VCaP (cell line): ENCODE data around the gene DNAJC6.

Experiments used
- H3K27ac ChIP-seq: fragments of 450-650 bp; 2 replicates; pipeline ENCODE4 v1.5.1; 2017
- TF ChIP-seq, protein P1 (sequence below): fragments of 450-650 bp; conservative IDR thresholded peaks from 2 replicates; pipeline ENCODE4 v1.5.1; 2017; ENCODE audit warnings: mild to moderate bottlenecking, moderate library complexity

DNAJC6 gene

GRCh38 chr1:65395887-65396612 lies 86.7 kb downstream of the DNAJC6 start:
- no peak overlapping the region for H3K27ac ChIP-seq
- TF ChIP-seq, protein P1, sequence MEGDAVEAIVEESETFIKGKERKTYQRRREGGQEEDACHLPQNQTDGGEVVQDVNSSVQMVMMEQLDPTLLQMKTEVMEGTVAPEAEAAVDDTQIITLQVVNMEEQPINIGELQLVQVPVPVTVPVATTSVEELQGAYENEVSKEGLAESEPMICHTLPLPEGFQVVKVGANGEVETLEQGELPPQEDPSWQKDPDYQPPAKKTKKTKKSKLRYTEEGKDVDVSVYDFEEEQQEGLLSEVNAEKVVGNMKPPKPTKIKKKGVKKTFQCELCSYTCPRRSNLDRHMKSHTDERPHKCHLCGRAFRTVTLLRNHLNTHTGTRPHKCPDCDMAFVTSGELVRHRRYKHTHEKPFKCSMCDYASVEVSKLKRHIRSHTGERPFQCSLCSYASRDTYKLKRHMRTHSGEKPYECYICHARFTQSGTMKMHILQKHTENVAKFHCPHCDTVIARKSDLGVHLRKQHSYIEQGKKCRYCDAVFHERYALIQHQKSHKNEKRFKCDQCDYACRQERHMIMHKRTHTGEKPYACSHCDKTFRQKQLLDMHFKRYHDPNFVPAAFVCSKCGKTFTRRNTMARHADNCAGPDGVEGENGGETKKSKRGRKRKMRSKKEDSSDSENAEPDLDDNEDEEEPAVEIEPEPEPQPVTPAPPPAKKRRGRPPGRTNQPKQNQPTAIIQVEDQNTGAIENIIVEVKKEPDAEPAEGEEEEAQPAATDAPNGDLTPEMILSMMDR = no peak

- H3K27ac ChIP-seq = no peak overlapping the region
- TF ChIP-seq, protein P1 = no peak
Observed at GRCh38 chr1:65398083-65398482, 88.7 kb downstream of the DNAJC6 start.

DNA sequence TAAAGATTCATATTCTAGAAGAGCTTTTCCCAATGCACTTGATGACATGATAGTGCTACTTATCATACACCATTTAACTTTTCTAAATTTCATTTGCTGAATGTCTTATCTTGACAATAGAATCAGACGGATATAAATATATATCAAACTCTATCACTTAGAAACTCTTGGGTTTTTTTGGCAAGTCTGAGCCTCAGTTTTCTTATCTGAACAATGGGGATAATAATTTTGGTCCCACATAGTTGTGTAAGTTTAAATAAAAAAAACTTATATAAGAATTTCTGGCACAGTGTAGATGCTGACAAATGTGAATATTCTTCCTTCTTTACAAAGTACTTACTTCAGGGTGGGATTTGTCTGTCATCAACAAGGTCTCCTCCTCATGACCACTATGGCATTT lies 89.7 kb downstream of the DNAJC6 start:
- TF ChIP-seq, protein P1 = no peak
- H3K27ac ChIP-seq = no peak overlapping the region

GRCh38 chr1:65401612-65402011 lies 92.3 kb downstream of the DNAJC6 start:
- TF ChIP-seq, protein P1 = no peak
- no peak overlapping the region for H3K27ac ChIP-seq

DNA sequence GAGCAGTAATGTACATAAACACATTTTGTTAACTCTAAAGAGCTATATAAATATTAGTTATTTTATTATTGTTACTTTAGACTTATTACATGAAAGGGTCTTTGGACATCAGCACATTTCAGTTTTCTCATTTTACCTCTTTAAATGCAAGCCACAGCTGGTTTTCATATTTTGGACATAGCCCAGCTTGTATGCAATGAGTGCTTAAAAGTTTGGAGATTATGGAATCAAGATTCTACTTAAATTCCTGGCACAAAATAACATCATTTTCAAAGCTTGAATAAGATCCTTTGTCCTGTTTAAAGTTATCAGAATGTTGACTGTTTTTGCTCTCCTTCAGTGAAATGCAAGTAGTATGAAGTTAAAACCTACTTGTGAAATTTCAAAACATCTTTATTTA lies 95.6 kb downstream of the DNAJC6 start:
- H3K27ac ChIP-seq = no peak overlapping the region
- TF ChIP-seq, protein P1 = no peak

DNA sequence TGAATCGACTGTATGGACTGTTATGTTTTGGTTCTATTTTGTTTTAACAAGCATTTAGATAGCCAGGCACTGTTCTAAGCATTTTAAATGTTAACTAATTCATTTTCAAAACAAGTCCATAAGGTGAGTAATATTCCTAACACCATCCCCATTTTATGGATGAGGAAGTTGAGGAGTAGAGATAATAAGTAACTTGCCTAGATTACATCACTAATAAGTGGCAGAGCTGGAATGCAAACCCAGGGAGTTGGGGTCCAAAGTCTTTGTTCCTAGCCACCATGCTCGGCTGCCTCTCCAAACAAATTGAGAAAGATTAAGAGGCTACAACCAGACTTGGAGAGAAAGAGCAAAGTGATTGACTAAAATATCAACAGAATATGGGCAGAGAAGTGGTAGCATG lies 98.5 kb downstream of the DNAJC6 start:
- H3K27ac ChIP-seq = no peak overlapping the region
- TF ChIP-seq, protein P1 = no peak

GRCh38 chr1:65409314-65409713 lies 100.0 kb downstream of the DNAJC6 start:
- TF ChIP-seq, protein P1 = no peak
- H3K27ac ChIP-seq = no peak overlapping the region
